Subcutaneous adipose tissue (tissue), 4 donors: ENCODE data around the gene KIF23. TPM values are rescaled to one million over a fixed set of nuclear protein-coding genes. Genes with fewer than 3 reads are reported as not detected.

ENCODE experiments used
- CTCF ChIP-seq: fragments of 450-650 bp; IDR thresholded peaks from one replicate; pipeline ENCODE4 v1.5.1; 2016; ENCODE audit warnings: low read depth, mild to moderate bottlenecking, control low read depth, antibody characterized with exemption, moderate library complexity
- small RNA-seq: library from RNA; depleted of rRNA; stranded (forward); fragments of <200 nt; gene quantifications from one replicate; pipeline ENCODE3, GENCODE V24; 2016
- total RNA-seq, 4 donors: library from RNA; depleted of rRNA; stranded (reverse); fragments of >200 nt; gene quantifications; one replicate each; pipeline ENCODE4 v1.1.0, GENCODE V29; 2016

The KIF23 gene
- total RNA-seq, 4 donors from 2014 or later, result 0.75 to 6.1 (median 3.5) TPM

GRCh38 chr15:69489073-69489571 is 75.0 kb downstream of the KIF23 start:
- TF ChIP-seq CTCF, result no peak

- TF ChIP-seq CTCF, result no peak
Measured at GRCh38 chr15:69490356-69491037, 76.3 kb downstream of the KIF23 start.

- no peak for TF ChIP-seq CTCF
Measured at GRCh38 chr15:69491038-69491505, 76.9 kb downstream of the KIF23 start.

GRCh38 chr15:69493406-69493805 is 79.3 kb downstream of the KIF23 start:
- no peak for TF ChIP-seq CTCF

- no peak for TF ChIP-seq CTCF
Measured at GRCh38 chr15:69496001-69496400, 81.9 kb downstream of the KIF23 start.

- no peak for TF ChIP-seq CTCF
Measured at GRCh38 chr15:69497076-69497475, 82.9 kb downstream of the KIF23 start.

- TF ChIP-seq CTCF, result no peak
Measured at GRCh38 chr15:69497667-69498066, 83.5 kb downstream of the KIF23 start.

Small RNAs within 50 kb of the gene (small RNA-seq; reads per million reads assigned to genes)
- not detected for gene RF00012

Other genes with a start within 250 kb of the KIF23 start
- gene PAQR5, start 115.4 kb upstream of the KIF23 start, total RNA-seq, result 10 to 100 TPM in 1 of 4 donors, 1 to 10 TPM in 2, under 1 TPM in 1; 0.38 to 23.5 (median 2.2) TPM
- gene RPLP1, start 38.5 kb downstream of the KIF23 start, total RNA-seq, result 100 to 1,000 TPM; 472 to 728 (median 583) TPM